Measurements from ENCODE around the gene PRRC1.

DNA sequence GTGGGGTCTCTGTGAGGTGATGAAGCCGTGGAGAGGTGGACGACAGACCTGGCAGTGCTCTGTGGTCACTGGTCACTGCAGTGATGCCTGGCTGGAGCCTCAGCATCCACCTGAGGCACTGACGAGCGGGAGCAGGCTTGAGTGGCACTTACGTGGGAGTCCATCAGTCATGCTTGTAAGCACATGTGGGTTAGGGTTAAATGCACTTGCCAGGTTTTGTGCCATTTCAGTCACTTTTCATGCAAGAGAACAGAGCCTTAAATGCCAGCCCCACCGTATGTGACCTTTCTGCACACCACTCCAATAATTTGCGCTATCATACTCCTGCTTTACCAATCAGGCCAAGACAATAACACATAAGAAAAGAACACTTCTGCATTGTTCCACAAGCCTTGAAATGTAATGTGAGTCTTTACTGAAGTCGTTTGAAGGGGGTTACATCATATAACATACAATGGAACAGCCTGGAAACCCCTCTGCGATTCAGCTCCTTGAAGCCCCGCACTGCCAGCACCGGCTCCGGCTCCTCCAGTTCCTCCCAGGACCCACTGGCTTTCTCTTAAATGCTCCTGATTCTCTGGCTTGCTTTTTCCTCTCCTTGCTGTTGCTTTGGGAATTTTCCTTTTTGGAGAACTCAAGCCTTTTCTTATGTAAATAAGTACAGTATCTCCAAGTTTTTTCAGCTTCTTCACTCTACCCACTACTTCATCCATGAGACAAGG is 72.0 kb downstream of the PRRC1 start:
- TF ChIP-seq POLR2A (IDR thresholded peaks at IDR 0.05), result no peak
- TF ChIP-seq, protein P1, sequence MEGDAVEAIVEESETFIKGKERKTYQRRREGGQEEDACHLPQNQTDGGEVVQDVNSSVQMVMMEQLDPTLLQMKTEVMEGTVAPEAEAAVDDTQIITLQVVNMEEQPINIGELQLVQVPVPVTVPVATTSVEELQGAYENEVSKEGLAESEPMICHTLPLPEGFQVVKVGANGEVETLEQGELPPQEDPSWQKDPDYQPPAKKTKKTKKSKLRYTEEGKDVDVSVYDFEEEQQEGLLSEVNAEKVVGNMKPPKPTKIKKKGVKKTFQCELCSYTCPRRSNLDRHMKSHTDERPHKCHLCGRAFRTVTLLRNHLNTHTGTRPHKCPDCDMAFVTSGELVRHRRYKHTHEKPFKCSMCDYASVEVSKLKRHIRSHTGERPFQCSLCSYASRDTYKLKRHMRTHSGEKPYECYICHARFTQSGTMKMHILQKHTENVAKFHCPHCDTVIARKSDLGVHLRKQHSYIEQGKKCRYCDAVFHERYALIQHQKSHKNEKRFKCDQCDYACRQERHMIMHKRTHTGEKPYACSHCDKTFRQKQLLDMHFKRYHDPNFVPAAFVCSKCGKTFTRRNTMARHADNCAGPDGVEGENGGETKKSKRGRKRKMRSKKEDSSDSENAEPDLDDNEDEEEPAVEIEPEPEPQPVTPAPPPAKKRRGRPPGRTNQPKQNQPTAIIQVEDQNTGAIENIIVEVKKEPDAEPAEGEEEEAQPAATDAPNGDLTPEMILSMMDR (IDR thresholded peaks at IDR 0.05), result no peak

Measured in vagina (tissue), 2 donors.